ENCODE results near the gene GNB2.

- TF ChIP-seq CTCF (IDR thresholded peaks at IDR 0.05; ENCODE audit: low read length) (no peak), EZH2 (optimal IDR thresholded peaks at IDR 0.05; ENCODE audit: low read depth, low read length) (no peak), EZH2phosphoT487 (IDR thresholded peaks at IDR 0.05; ENCODE audit: low read length) (no peak)
Measured at GRCh38 chr7:100680576-100681271, 7.2 kb downstream of the GNB2 start.
